ENCODE data around the gene ENOX1. TPM values are rescaled to one million over a fixed set of nuclear protein-coding genes. Genes with fewer than 3 reads are reported as not detected.

The ENOX1 gene
- total RNA-seq, 2 experiments from 2014 or later = not detected

DNA sequence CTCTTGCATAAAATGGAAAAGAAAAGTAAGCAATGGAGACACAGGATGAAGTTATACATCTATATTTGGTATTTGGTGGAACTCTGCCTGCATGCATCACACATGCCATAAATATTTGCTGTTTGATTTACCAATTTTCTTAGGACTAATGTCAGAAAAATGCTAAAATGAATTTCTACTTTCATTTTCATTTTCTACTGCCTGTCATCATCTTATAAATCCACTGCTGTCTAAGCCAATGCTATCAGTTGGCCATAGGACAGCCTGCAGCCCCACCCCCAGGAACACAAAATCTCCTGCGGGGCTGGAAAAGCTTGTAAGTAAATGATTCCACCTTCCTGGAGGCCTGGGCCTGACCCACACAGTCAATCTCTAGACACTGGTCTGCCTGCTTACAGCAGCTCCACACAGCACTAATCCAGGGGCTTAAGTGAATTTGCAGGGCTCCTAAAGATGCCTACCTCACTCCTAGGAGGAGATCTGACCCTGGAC, 122.0 kb downstream of the ENOX1 start:
- ATAC-seq (ENCODE audit: low read depth) (peak; percentile 61), DNase-seq (peak; percentile 33)
- Mint-ChIP-seq H3K4me3 (peak overlapping the region; percentile 63), H3K9me3 (no peaks in the 10 kb centered on the region), H3K36me3 (peaks cover 1% of the 10 kb centered on the region), H3K27me3 (no peaks in the 10 kb centered on the region), H3K27ac (peak overlapping the region; percentile 65), H3K4me1 (peaks cover 9% of the 10 kb centered on the region)
- POLR2A ChIA-PET = no interaction called here

DNA sequence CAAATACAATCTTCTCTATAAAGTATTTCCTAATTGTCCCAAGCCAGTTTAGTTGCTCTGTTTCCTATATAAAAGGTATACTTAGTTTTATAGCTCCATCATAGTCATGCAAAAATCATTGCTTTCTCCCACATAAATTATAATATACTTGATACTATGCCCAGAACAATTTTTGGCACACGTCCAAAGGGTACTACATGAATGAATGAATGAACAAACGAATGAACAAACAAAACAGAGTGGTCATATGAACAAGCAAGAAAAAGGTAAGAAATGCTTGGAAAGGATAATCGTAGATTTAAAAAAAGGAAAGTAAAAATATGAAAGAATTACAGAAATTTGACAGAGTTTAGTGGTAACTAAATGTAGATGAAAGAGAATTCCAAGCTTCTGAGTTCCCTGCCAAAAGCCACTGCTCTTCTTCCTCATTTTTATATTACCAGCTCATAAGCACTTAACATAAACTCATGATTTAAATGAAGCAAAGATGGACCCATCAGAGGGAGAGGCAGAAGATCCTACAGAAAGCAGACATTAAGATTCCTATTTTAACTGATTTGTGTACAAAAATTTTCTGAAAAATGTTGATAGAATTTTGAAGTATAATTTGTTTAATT, 123.2 kb downstream of the ENOX1 start:
- Mint-ChIP-seq H3K9me3 (no peaks in the 10 kb centered on the region), H3K4me3 (no peak overlapping the region), H3K27ac (no peak overlapping the region), H3K27me3 (peaks cover 3% of the 10 kb centered on the region), H3K36me3 (peaks cover 1% of the 10 kb centered on the region), H3K4me1 (peaks cover 9% of the 10 kb centered on the region)
- ATAC-seq (ENCODE audit: low read depth) (no peak), DNase-seq (no peak)
- POLR2A ChIA-PET = no interaction called here

DNA sequence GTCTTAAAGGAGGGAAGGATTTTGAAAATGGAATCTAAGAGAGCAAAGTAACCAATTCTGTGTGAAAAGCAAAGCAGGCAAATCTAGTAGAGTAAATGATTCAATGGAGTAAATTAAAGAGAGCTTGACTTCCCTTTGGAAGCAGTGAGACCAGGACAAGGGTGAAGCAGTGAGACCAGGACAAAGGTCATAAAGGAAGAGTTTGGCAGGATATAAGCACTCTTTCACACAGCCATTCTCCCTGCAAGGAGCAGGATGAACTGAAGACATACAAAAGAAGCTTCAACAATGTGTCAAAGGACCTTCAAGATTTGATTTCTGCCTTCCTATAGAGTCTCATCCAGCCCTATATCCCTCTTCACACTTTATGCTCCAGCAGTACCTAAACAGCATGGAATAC, 123.8 kb downstream of the ENOX1 start:
- Mint-ChIP-seq H3K4me1 (peaks cover 9% of the 10 kb centered on the region), H3K27ac (no peak overlapping the region), H3K9me3 (no peaks in the 10 kb centered on the region), H3K27me3 (peaks cover 3% of the 10 kb centered on the region), H3K36me3 (peaks cover 1% of the 10 kb centered on the region), H3K4me3 (no peak overlapping the region)
- no peak for DNase-seq
- no peak for ATAC-seq (ENCODE audit: low read depth)
- POLR2A ChIA-PET = no interaction called here

DNA sequence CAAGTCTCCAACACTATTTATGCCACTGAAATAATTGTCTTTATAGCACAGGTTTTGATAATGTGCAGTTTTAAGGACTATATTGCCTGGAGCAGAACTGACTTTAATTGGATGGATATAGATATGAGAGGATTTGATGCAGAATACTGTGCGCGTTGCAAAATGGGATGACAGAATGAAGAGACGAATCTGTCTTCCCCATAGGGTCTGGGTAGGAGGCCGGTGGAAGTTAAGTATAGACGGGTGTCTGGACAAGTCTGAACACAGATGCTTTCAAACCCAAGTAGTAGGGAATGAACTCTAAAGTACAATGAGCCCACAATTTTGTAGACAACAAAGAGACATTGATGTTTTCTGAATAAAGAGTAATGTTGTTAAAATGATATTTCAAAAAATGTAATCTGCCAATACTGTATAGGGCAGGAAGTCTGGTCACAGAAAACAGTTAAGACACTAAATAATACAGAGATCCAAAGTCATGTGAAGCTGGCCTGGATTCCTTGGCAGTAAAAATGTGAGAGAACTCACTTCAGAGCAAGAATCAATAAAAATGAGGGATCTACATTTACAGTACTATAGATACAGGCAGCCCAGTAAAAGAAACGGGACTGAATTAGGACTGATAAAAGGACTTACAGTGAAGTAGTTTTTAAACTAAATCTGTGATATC, 125.5 kb downstream of the ENOX1 start:
- POLR2A ChIA-PET = no interaction called here
- H3K36me3 Mint-ChIP-seq = peaks cover 1% of the 10 kb centered on the region
- no peak overlapping the region for H3K27ac Mint-ChIP-seq
- no peaks in the 10 kb centered on the region for H3K9me3 Mint-ChIP-seq
- DNase-seq = no peak
- ATAC-seq (ENCODE audit: low read depth) = no peak
- peaks cover 3% of the 10 kb centered on the region for H3K27me3 Mint-ChIP-seq
- no peak overlapping the region for H3K4me3 Mint-ChIP-seq
- H3K4me1 Mint-ChIP-seq = peaks cover 9% of the 10 kb centered on the region

DNA sequence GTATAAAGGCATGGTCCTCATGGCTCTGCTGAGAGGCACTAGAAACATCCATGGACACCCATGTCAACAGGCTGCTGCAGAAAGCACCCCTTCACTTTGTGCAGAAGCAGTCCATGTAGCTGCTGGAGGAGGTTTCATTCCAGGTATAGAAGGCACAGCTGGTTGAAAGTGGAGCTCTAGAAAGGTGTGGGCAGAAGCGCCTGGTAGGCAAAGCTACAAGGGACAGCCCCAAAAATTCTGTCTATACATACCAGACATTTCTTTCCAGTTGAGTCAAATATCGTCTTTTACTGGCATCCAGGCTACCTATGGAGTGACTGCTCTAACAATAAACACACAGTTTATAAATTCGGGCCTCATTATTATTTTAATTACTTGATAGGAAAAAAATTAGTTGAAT, 129.3 kb downstream of the ENOX1 start:
- Mint-ChIP-seq H3K4me1 (no peaks in the 10 kb centered on the region), H3K4me3 (no peak overlapping the region), H3K36me3 (no peaks in the 10 kb centered on the region), H3K27me3 (peaks cover 6% of the 10 kb centered on the region), H3K9me3 (no peaks in the 10 kb centered on the region), H3K27ac (no peak overlapping the region)
- DNase-seq = no peak
- ATAC-seq (ENCODE audit: low read depth) = no peak
- POLR2A ChIA-PET = no interaction called here

DNA sequence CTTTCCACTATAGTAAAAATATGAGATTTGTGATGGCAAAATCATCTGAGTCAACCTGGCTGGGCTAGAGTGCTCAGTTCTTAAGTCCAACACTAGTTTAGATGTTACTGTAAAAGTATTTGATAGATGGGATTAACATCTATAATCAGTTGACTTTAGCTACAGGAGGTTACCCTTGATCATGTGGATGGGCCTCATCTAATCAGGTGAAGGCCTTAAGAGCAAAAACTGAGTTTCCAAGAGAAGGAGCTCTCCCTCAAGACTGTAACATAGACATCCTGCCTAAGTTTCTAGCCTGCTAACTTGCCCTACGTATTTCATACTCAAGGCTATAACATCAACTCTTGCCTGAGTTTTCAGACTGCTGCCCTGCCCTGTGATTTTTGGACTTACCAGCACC, 132.8 kb downstream of the ENOX1 start:
- Mint-ChIP-seq H3K9me3 (no peaks in the 10 kb centered on the region), H3K4me1 (no peaks in the 10 kb centered on the region), H3K27ac (no peak overlapping the region), H3K36me3 (no peaks in the 10 kb centered on the region), H3K4me3 (no peak overlapping the region), H3K27me3 (peaks cover 5% of the 10 kb centered on the region)
- POLR2A ChIA-PET = no interaction called here
- ATAC-seq (ENCODE audit: low read depth) (no peak), DNase-seq (no peak)

DNA sequence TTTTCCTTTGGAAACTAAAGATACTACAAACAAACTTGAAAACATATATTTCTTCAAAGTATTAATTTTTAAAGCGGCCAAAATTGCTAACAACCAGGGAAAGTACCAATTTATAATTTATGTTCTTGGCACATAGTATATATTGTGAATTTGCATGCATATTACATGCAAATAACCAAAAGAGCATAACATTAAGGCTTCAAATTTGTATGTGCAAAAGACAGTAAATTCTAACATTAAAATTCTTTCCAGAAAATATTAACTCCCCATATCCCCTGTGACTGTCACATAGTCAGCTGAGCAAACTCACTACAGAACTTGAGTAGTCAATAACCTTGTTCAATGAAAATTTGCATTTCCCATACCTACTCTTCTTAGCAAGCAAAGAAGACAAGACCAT, 133.4 kb downstream of the ENOX1 start:
- no peak for DNase-seq
- Mint-ChIP-seq H3K4me3 (no peak overlapping the region), H3K27ac (no peak overlapping the region), H3K4me1 (no peaks in the 10 kb centered on the region), H3K27me3 (peaks cover 4% of the 10 kb centered on the region), H3K9me3 (no peaks in the 10 kb centered on the region), H3K36me3 (no peaks in the 10 kb centered on the region)
- no peak for ATAC-seq (ENCODE audit: low read depth)
- POLR2A ChIA-PET = no interaction called here

DNA sequence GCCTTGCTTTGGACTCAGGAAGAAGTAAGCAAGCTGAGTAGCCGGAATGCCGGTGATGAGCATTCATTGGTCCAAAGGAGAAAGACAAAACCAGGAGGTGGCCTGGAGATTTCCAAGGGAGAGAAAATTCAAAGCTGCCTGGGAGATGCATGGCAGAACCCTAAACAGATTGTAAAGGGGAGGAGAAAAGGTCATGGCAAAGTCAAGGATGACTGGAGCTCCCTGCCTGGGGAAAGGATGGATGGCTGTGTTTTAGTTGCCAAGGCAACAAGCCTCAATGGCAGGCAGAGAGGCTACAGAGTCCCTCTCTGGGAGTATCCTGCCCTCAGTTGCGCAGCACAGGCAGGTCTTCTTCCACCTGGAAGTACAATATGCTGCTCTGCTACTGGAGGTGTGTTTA, 134.0 kb downstream of the ENOX1 start:
- POLR2A ChIA-PET = no interaction called here
- no peaks in the 10 kb centered on the region for H3K36me3 Mint-ChIP-seq
- H3K4me3 Mint-ChIP-seq = no peak overlapping the region

DNA sequence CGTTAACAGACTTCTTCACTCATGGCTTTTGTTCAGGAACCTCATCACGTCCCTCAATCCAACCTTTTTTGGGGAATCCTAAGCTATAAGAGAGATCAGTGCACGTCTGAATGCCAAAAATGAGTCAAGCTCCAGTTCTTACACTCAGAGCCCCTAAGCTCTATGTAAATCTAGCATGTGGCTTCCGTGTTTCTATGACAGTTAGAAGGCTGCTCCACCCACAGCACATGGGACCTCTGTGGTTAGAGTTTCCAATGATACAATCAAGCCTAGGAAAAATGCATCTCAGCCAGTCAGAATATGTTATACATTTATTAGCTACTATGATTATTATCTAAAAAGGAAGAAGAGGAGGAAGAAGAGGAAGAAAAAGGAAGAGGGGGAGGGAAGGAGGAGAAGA, 135.9 kb downstream of the ENOX1 start:
- ATAC-seq (ENCODE audit: low read depth) = no peak
- DNase-seq = no peak
- Mint-ChIP-seq H3K27me3 (peaks cover 10% of the 10 kb centered on the region), H3K9me3 (no peaks in the 10 kb centered on the region), H3K4me1 (no peaks in the 10 kb centered on the region), H3K36me3 (no peaks in the 10 kb centered on the region), H3K4me3 (no peak overlapping the region), H3K27ac (no peak overlapping the region)
- POLR2A ChIA-PET = no interaction called here

More for the DNA sequence above, 134.0 kb downstream of the ENOX1 start:
- no peaks in the 10 kb centered on the region for H3K9me3 Mint-ChIP-seq
- H3K27me3 Mint-ChIP-seq = peaks cover 6% of the 10 kb centered on the region
- no peak overlapping the region for H3K27ac Mint-ChIP-seq
- DNase-seq = no peak
- no peaks in the 10 kb centered on the region for H3K4me1 Mint-ChIP-seq
- no peak for ATAC-seq (ENCODE audit: low read depth)

DNA sequence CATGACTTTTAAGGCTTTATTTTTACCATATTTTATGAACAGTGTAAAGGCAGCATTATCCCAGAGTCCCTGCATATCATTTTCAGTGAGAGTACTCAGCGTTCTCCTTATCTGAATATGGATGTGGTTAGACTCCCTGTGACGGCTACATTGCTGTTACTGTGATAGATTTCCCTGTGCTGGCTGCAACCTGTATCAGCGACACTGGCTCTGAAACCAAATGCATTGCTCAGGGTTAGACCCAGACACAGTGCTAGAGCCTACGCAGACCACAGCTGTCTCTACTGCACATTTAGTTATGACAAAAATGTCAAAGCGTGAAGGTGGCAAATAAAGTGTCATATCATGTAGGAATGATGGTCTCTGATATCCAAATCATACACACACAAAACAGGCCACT, 138.0 kb downstream of the ENOX1 start:
- Mint-ChIP-seq H3K4me1 (no peaks in the 10 kb centered on the region), H3K27ac (no peak overlapping the region), H3K27me3 (peaks cover 6% of the 10 kb centered on the region), H3K36me3 (no peaks in the 10 kb centered on the region), H3K4me3 (no peak overlapping the region), H3K9me3 (no peaks in the 10 kb centered on the region)
- POLR2A ChIA-PET = no interaction called here
- ATAC-seq (ENCODE audit: low read depth) (no peak), DNase-seq (no peak)

DNA sequence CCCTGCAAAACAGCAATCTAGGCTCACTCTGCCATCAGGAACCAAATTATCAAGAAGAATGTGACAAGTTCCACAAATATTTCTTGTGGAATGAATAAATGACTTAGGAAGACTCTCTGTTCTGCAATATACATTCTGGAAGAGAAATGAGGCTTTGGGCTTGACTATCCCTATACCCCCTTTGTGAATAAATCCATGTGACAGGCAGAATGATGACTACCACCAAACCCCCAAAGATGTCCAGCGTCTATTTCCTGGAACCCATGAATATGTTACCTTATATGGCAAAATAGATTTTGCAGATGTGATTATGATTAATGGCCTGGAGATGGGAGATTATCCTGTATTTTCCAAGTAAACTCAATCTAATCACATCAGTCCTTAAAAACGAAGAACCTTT, 139.3 kb downstream of the ENOX1 start:
- no peak for DNase-seq

DNA sequence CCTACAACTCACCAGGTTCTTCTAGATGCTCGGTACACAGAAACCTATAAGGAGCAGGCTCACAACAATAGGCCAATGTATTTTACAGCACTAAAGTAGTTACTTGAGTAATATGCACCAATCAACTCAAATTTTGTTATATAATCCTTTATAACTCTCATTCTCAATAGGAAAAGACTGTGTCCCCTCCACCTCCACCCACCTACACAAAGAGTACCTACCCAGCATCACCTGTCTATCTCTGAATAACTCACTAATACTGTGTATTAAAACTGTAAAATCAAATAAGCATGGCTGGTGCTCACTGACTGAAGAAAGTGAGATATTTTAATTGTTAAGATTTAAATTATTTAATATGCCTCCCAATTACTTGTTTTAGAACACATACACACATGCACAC, 146.3 kb downstream of the ENOX1 start:
- DNase-seq (no peak), ATAC-seq (ENCODE audit: low read depth) (no peak)
- POLR2A ChIA-PET = no interaction called here
- Mint-ChIP-seq H3K36me3 (no peaks in the 10 kb centered on the region), H3K4me1 (no peaks in the 10 kb centered on the region), H3K27me3 (peaks cover 11% of the 10 kb centered on the region), H3K27ac (no peak overlapping the region), H3K4me3 (no peak overlapping the region), H3K9me3 (no peaks in the 10 kb centered on the region)

More for the DNA sequence above, 139.3 kb downstream of the ENOX1 start:
- no peaks in the 10 kb centered on the region for H3K36me3 Mint-ChIP-seq
- H3K4me3 Mint-ChIP-seq = no peak overlapping the region
- H3K27me3 Mint-ChIP-seq = peaks cover 8% of the 10 kb centered on the region
- no peak for ATAC-seq (ENCODE audit: low read depth)
- H3K27ac Mint-ChIP-seq = no peak overlapping the region
- POLR2A ChIA-PET = no interaction called here
- no peaks in the 10 kb centered on the region for H3K9me3 Mint-ChIP-seq
- no peaks in the 10 kb centered on the region for H3K4me1 Mint-ChIP-seq

DNA sequence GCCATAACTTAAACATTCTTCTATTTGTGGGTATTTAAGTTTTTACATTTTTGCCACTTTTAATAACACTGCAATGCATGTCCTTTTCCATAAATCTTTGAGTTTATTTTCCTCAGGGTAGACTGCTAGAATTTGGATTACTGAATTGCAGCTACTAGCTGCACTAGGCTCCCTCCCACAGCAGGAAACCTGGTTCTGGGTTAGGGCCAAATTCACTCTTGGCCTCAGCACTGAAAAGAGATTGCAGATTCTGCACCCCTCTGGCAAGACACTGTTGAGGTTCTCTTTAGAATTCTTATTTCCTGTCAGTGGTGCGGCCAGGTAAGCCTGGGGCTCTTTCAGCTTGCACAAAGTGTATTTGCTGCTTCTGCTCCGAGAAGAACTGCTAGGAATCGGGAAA, 155.7 kb downstream of the ENOX1 start:
- Mint-ChIP-seq H3K27ac (no peak overlapping the region), H3K9me3 (no peaks in the 10 kb centered on the region), H3K4me3 (no peak overlapping the region), H3K36me3 (no peaks in the 10 kb centered on the region), H3K27me3 (peaks cover 27% of the 10 kb centered on the region), H3K4me1 (no peaks in the 10 kb centered on the region)
- ATAC-seq (ENCODE audit: low read depth) (no peak), DNase-seq (no peak)
- POLR2A ChIA-PET = no interaction called here

DNA sequence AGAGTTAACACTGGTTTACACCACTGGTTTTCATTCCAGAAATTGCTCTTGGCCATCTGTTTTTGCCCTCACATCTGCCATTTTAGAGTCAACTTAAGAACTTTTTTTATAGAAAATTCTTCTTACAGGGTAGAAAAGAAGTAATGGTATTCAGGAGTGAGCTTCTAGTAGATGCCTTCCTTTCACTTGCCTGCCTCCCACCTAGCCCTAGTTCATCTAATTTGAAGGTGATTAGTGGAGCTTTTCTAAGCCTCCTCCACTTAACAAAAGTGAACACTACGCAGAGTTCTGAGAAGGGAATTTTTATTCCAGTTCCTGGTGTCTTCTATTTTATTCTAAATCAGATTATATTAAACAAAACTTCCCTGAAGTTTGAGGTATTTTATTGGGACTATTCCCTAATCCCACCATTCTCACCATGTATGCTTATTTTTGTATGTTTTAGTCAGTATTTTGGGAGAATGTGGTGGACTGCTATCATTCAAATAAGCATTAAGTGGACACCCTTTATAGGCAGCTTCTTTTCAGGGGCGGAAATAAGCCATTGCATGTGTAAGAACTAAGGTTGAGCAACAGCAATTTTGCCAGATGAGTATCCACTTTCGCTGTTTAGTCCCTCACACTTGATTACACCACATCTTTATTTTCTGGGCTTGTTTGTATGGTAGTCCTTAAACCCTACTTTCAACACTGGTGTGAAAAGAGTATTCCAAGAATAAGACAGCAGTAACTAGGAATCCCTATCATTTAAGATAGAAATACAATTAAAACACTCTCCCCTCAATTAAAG, 156.9 kb downstream of the ENOX1 start:
- Mint-ChIP-seq H3K4me1 (no peaks in the 10 kb centered on the region), H3K27me3 (peaks cover 24% of the 10 kb centered on the region), H3K4me3 (no peak overlapping the region), H3K27ac (no peak overlapping the region), H3K36me3 (no peaks in the 10 kb centered on the region), H3K9me3 (no peaks in the 10 kb centered on the region)
- POLR2A ChIA-PET = no interaction called here
- ATAC-seq (ENCODE audit: low read depth) (no peak), DNase-seq (no peak)
